G401 (cell line): ENCODE results near the gene NEURL2. TPM values are rescaled to one million over a fixed set of nuclear protein-coding genes. Genes with fewer than 3 reads are reported as not detected.

Experiments used
- DNase-seq: peaks from one replicate; pipeline ENCODE4 v3.0.0-alpha.2; 2015; ENCODE audit warnings: low spot score
- in situ Hi-C: cut with HindIII; loops from 2 replicates; pipeline ENCODE4 v1.10.0; 2016; ENCODE audit warnings: low sequenced_read_pairs, mixed read lengths
- total RNA-seq: library from RNA; depleted of rRNA; stranded (reverse); fragments of >200 nt; shearing (Covaris generic); gene quantifications from 2 replicates; pipeline ENCODE4 v1.2.3, GENCODE V29; 2014

NEURL2 gene
- total RNA-seq, 1 experiment from 2014 or later, result 7.0 TPM

GRCh38 chr20:45921337-45922189 lies 30.6 kb upstream of the NEURL2 start:
- in situ Hi-C loops, result no loop called here
- no peak for DNase-seq

DNA sequence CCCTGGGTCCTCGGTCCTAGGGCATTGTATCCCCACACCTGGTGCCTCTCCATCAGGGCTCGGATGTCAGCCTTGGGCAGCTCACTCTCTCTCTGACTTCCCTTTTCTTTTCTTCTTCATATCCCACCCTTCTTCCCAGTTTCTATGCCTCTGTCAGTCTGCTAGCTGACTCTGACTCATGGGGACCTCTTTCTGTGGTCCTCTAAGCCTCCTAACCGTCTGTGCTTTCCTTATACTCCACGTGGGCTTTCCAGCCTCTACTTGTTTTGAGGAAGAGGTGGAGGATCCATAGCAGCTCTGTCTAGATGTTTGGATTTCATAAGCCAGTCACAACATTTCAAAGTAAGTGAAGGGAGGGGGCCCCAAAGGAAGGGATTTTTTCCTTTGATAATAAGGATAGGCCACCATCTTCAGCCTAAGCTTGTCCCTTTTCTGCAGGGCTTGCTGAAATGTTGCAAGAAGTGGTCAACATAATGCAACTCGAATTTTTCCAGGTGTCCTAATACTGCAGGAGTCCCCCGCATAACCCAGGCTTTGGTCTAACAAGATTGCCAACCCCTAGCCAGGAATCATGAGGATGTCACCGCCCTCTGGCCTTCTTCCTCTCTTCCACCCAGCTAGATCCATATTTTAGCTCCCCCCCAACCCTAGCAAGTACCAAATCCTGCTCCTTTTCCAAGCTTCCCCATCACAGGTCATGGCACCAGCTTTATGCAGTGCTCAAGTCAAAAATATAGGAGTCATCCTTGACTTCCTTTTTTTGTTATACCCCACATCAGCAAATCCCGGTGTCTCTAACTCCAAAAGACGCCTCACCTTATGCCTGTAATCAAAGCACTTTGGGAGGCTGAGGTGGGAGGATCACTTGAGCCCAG lies 29.7 kb upstream of the NEURL2 start:
- DNase-seq, result no peak
- in situ Hi-C loops, result no loop called here

GRCh38 chr20:45919542-45920399 lies 28.8 kb upstream of the NEURL2 start:
- DNase-seq, result no peak
- in situ Hi-C loops, result no loop called here

- DNase-seq, result no peak
- in situ Hi-C loops, result no loop called here
These were observed 27.9 kb upstream of the NEURL2 start for GRCh38 chr20:45918779-45919537.

GRCh38 chr20:45918182-45918737 lies 27.3 kb upstream of the NEURL2 start:
- in situ Hi-C loops, result no loop called here
- DNase-seq, result no peak

- in situ Hi-C loops, result no loop called here
- no peak for DNase-seq
These were observed 26.8 kb upstream of the NEURL2 start for GRCh38 chr20:45917790-45918141.

GRCh38 chr20:45913116-45913515 lies 22.1 kb upstream of the NEURL2 start:
- in situ Hi-C loops, result no loop called here
- DNase-seq, result no peak

GRCh38 chr20:45912344-45912682 lies 21.3 kb upstream of the NEURL2 start:
- DNase-seq, result no peak

DNA sequence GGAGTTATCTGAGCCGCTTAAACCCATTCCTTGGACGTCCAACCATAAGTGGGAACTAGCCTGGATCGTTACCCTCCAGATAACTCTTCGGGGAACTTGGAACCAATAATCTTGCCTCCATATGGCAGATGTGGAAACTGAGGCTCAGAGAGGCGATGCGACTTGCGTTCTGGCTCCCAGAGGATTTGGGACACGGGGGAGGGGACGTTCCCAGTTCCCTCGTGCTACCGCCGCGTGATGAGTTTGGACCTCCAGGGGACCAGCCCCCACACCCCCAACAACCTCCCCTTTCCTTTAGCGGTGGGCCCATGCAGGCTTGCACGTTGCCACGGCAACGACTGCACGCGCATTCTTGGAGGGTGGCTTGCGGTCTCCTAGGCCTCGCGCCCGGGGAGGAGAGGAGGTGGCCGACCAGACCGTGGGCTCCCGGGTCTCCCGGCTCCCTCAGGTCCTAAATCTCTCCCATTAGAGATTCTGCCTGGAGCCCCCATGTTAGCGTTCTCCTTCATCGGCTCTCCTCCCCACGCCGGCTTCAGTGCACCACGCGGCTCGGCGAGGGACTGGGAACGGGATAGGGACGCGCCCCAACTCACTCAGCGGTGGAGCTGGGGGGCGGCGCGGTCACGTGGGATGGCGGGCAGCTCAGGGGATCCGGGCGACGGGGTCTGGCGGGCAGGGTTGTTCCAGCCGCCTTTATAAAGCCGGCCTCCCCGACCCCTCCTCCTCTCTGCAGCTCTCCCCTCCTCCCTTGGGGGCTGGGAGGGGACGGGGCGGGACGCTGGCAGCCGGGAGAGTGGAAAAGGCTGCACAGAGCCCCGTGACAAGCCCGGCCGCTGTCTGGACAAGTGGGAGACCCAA lies 20.7 kb upstream of the NEURL2 start, which contains the start of gene PLTP:
TSS of gene PLTP (minus strand) at position 670 of the 858 bp plus-strand sequence. CDS start 703 bp downstream, outside the sequence.
- in situ Hi-C loops, result no loop called here
- peak; percentile 47 for DNase-seq

More at GRCh38 chr20:45912344-45912682, 21.3 kb upstream of the NEURL2 start:
- in situ Hi-C loops, result no loop called here

DNA sequence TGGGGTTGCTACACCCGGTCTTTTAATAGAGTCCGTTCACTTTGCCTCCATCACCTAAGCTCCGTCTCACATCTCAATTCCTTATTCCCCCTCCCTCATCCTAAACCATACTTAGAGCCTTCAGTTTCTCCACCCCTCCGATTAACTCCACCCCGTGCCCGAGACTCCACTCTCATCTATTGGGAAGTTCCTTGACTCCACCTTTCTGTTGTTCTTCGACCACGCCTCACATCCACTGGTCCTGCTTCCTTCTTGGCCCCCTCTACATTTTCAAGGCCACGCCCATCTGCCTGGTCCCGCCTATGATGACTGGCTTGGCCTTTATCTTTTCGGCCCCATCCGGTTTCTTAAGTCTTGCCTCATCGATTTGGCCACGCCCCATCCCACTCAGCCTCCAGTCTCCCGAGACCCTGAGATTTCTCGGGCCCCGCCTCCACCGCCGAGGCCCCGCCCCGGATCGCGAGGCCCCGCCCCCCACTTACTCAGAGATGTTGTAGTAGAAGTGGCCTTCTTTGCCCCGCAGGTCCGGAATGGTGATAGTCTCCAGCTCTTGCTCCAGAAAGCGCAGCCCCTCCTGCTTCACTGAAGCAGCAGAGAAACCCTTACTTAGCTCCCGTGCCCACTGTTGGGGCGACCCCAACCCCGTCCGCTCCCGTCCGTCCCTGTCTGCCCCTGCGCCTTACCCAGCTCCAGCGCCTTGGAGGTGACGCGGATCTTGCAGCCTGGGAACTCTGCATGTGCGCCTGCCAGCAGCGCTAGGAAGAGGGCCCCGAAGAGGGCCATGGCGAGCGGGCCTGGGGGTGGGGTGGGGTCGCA lies 19.9 kb upstream of the NEURL2 start:
- DNase-seq, result peak; percentile 85
- in situ Hi-C loops, result no loop called here

- no peak for DNase-seq
- in situ Hi-C loops, result no loop called here
These were observed 19.0 kb upstream of the NEURL2 start for GRCh38 chr20:45909817-45910669.

GRCh38 chr20:45909336-45909808 lies 18.4 kb upstream of the NEURL2 start:
- in situ Hi-C loops, result no loop called here
- no peak for DNase-seq

- DNase-seq, result no peak
- in situ Hi-C loops, result no loop called here
These were observed 17.1 kb upstream of the NEURL2 start for GRCh38 chr20:45908084-45908483.

DNA sequence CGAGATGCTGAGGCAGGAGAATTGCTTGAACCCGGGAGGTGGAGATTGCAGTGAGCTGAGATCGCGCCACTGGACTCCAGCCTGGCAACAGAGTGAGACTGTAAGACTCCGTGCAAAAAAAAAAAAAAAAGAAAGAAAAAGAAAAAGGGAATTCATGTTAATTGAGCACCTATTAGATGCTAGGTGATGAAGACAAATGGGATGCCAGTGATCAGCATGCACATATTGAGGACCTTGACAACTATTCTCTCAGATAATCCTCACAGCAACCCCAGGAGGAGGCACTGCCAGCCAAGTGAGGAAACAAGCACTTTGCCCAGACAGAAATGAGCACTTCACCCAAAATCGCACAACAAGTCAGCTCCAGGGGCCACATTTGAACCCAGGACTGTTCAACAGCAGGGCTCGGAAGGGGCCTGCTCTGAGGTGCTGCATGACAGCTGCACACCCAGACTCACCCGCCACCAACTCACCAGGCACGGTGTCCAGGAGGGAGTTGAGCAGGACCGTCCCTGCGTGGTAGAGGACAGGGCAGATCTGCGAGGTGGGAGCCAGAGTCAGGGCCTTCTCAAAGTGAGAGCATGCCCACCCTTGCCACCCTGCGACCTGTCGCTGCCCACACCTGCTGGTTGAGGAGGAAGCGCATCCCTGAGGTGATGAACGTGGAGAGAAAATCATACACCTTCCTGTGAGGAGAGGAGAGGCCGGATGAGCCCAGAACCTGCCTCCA lies 16.4 kb upstream of the NEURL2 start:
- DNase-seq, result no peak
- in situ Hi-C loops, result no loop called here

- in situ Hi-C loops, result no loop called here
- DNase-seq, result no peak
These were observed 14.6 kb upstream of the NEURL2 start for GRCh38 chr20:45905505-45906079.
